SH-SY5Y (cell line): ENCODE data around the gene TEX101.

Source experiments
- GATA2 ChIP-seq: IDR thresholded peaks from 2 replicates; pipeline ENCODE4 v1.6.1; 2011; ENCODE audit warnings: mild to moderate bottlenecking, low read depth, low read length
- GATA3 ChIP-seq: IDR thresholded peaks from 2 replicates; pipeline ENCODE4 v1.6.1; 2011; ENCODE audit warnings: low read depth, mild to moderate bottlenecking, low read length, moderate library complexity

The TEX101 gene

DNA sequence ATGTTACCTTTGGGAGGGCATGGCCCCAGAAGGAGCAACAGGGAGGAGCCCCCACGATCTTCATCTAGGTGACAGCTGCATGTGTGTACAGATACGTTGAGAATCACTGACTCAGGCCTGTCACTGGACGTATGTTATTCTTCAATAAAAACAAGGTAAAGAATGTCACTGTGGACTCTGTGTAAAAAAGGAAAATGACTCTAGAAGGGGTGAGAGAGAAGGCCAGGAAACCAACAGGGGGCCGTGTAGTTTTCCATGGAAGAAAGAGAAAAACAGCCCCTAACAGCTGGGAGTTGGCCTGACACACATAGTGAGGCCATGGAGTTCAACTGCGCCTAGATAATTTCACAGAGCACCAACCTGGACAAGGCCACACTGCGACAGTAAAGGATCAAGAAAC is 52.6 kb downstream of the TEX101 start:
- TF ChIP-seq GATA3 (no peak), GATA2 (no peak)

GRCh38 chr19:43467730-43468129 is 53.0 kb downstream of the TEX101 start:
- no peak for TF ChIP-seq GATA3
- TF ChIP-seq GATA2: no peak
